KBM-7 (cell line): ENCODE results near the gene PYCR2.
"Not testable (repeated sequence)": the region's sequence is repeated elsewhere in the genome, so short reads cannot be mapped to it uniquely, and the experiment has no call there.

Experiments
- DNase-seq: peaks from one replicate; pipeline ENCODE4 v3.0.0-alpha.2; 2015
- in situ Hi-C: fragments of 300-500 bp; cut with MboI; formaldehyde crosslinking; loops from 2 replicates; pipeline ENCODE4 v1.14.3; 2020; ENCODE audit warnings: low sequenced_read_pairs, low pct_unique_long_range_greater_than_20kb, mixed read lengths

The PYCR2 gene

GRCh38 chr1:225899044-225899925, 24.8 kb downstream of the PYCR2 start:
- DNase-seq: no peak
- in situ Hi-C loops: no loop called here

GRCh38 chr1:225897595-225898514, 26.2 kb downstream of the PYCR2 start:
- in situ Hi-C loops: no loop called here
- no peak for DNase-seq

- in situ Hi-C loops: no loop called here
- DNase-seq: no peak
These were observed 27.0 kb downstream of the PYCR2 start for GRCh38 chr1:225896937-225897549.

GRCh38 chr1:225896494-225896893, 27.6 kb downstream of the PYCR2 start:
- in situ Hi-C loops: no loop called here
- no peak for DNase-seq

GRCh38 chr1:225892307-225892706, 31.7 kb downstream of the PYCR2 start:
- no peak for DNase-seq
- in situ Hi-C loops: no loop called here

GRCh38 chr1:225891229-225891972, 32.6 kb downstream of the PYCR2 start:
- DNase-seq: no peak
- in situ Hi-C loops: no loop called here

GRCh38 chr1:225890346-225891228, 33.5 kb downstream of the PYCR2 start:
- in situ Hi-C loops: no loop called here

GRCh38 chr1:225889743-225890142, 34.3 kb downstream of the PYCR2 start:
- in situ Hi-C loops: no loop called here
- no peak for DNase-seq

More at GRCh38 chr1:225890346-225891228, 33.5 kb downstream of the PYCR2 start:
- no peak for DNase-seq

GRCh38 chr1:225888898-225889601, 35.0 kb downstream of the PYCR2 start, which contains the start of gene LEFTY1:
TSS of gene LEFTY1 (minus strand) at chr1:225889146. CDS start at chr1:225889066, 80 bp downstream.
- no peak for DNase-seq
- in situ Hi-C loops: no loop called here

GRCh38 chr1:225888289-225888897, 35.7 kb downstream of the PYCR2 start:
- no peak for DNase-seq

GRCh38 chr1:225887554-225888288, 36.3 kb downstream of the PYCR2 start:
- DNase-seq, in situ Hi-C loops: not testable (repeated sequence)

More at GRCh38 chr1:225888289-225888897, 35.7 kb downstream of the PYCR2 start:
- in situ Hi-C loops: no loop called here

GRCh38 chr1:225887030-225887314, 37.1 kb downstream of the PYCR2 start:
- in situ Hi-C loops: no loop called here
- no peak for DNase-seq

GRCh38 chr1:225886159-225887029, 37.7 kb downstream of the PYCR2 start:
- no peak for DNase-seq
- in situ Hi-C loops: no loop called here

GRCh38 chr1:225885336-225885735, 38.7 kb downstream of the PYCR2 start:
- no peak for DNase-seq
- in situ Hi-C loops: no loop called here

GRCh38 chr1:225883616-225884265, 40.3 kb downstream of the PYCR2 start:
- in situ Hi-C loops: no loop called here
- no peak for DNase-seq
